Subcutaneous adipose tissue (tissue), 4 donors: ENCODE results near the gene EEF1E1. TPM values are rescaled to one million over a fixed set of nuclear protein-coding genes. Genes with fewer than 3 reads are reported as not detected.

Experiments used
- total RNA-seq, 4 donors: library from RNA; depleted of rRNA; stranded (reverse); fragments of >200 nt; gene quantifications; one replicate each; pipeline ENCODE4 v1.1.0, GENCODE V29; 2016
- TF ChIP-seq, protein P1 (sequence below): fragments of 450-650 bp; IDR thresholded peaks from one replicate; pipeline ENCODE4 v1.5.1; 2016; ENCODE audit warnings: low read depth, mild to moderate bottlenecking, control low read depth, antibody characterized with exemption, moderate library complexity

EEF1E1 gene
- total RNA-seq, 4 donors from 2014 or later = 14.3 to 28.0 (median 20.1) TPM

DNA sequence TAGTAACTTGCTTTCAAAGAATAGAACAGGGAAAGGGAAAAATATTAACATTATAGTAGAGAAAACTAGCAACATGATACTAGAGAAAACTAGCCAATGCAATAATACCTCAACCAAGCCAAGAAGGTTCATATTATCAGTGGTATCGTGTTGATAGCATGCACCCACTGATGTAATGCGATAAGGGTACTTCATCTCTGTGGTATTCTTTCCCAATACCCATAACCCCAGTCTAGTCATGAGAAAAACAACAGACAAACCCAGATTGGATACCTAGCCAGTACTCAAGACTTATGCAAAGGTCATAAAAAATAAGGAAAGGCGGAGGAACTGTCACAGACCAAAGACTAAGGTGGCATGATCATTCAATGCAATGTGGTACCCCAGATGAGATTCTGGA, 59.1 kb downstream of the EEF1E1 start:
- TF ChIP-seq, protein P1, sequence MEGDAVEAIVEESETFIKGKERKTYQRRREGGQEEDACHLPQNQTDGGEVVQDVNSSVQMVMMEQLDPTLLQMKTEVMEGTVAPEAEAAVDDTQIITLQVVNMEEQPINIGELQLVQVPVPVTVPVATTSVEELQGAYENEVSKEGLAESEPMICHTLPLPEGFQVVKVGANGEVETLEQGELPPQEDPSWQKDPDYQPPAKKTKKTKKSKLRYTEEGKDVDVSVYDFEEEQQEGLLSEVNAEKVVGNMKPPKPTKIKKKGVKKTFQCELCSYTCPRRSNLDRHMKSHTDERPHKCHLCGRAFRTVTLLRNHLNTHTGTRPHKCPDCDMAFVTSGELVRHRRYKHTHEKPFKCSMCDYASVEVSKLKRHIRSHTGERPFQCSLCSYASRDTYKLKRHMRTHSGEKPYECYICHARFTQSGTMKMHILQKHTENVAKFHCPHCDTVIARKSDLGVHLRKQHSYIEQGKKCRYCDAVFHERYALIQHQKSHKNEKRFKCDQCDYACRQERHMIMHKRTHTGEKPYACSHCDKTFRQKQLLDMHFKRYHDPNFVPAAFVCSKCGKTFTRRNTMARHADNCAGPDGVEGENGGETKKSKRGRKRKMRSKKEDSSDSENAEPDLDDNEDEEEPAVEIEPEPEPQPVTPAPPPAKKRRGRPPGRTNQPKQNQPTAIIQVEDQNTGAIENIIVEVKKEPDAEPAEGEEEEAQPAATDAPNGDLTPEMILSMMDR = no peak

DNA sequence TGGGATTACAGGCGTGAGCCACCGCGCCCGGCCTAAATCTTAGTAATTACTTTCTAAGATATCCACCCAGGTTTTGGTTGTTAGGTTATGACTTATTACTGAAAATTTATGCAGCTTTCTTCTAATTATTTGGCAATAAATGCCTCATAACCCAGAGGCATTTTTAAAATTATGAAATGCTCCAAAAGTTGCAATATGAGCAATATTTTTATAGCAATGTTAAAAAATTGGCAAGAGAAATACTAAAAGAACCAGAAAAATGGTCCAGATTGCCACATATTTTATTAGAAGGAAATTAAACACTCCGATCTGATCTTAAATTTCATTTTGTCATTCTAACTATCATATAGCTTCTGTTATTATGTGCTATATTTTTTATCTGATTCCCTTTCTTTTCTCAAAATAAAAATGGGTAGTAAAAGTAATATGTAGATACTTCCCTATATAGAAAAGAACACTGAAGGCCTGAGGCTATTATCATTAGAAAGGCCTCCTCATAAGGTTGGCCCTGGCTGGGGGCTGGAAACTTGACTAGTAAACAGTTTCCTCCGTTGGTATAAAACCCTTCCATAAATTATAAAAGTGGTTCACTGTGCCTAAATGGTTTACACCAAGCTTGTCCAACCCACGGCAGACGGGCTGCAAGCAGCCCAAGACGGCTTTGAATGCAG, 60.3 kb downstream of the EEF1E1 start:
- TF ChIP-seq, protein P1 = no peak

DNA sequence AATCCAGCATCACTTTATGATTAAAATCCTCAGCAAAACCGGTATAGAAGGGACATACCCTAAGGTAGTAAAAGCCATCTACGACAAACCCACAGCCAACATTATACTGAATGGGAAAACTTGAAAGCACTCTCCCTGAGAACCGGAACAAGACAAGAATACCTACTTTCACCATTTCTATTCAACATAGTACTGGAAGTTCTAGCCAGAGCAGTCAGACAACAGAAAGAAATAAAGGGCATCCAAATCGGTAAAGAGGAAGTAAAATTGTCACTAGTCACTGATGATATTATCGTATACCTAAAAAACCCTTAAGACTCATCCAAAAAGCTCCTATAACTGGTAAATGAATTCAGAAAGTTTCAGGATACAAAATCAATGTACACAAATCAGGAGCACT, 71.4 kb downstream of the EEF1E1 start:
- TF ChIP-seq, protein P1 = no peak

Other genes with a start within 250 kb of the EEF1E1 start
- gene TXNDC5, start 191.8 kb downstream of the EEF1E1 start, total RNA-seq = 100 to 1,000 TPM; 134 to 170 (median 153) TPM
- gene BLOC1S5, start 38.2 kb downstream of the EEF1E1 start, total RNA-seq = 10 to 100 TPM in 3 of 4 donors, 1 to 10 TPM in 1; 9.6 to 18.8 (median 14.9) TPM